GM12873 (cell line): Measurements from ENCODE around the gene DNAJC15.

Experiments used
- TF ChIP-seq, protein P1 (sequence below): IDR thresholded peaks from 2 replicates; pipeline ENCODE4 v1.5.1; 2012; ENCODE audit warnings: low read depth, mild to moderate bottlenecking, moderate library complexity, low read length, control low read depth; ENCODE audit not compliant: insufficient read depth; ENCODE audit errors: missing control alignments

DNAJC15 gene

DNA sequence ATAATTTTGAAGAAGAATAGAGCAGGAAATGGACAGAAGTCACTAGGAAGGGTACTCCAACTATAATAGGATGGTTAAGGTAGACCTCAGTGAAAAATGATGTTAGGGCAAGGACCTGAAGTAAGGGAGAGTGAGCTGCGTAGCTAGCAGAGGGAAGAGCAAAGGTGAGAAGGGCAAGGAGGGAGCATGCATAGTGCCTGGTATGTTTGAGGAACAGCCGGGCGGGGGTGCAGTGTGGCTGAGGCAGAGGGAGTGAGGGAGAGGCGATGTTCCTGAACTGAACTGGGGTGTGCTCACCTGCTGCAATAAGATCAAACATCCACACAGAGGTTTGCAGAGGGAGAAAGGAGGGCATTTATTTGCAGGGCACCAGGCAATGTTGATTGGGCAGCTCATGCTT lies 110.4 kb downstream of the DNAJC15 start:
- TF ChIP-seq, protein P1, sequence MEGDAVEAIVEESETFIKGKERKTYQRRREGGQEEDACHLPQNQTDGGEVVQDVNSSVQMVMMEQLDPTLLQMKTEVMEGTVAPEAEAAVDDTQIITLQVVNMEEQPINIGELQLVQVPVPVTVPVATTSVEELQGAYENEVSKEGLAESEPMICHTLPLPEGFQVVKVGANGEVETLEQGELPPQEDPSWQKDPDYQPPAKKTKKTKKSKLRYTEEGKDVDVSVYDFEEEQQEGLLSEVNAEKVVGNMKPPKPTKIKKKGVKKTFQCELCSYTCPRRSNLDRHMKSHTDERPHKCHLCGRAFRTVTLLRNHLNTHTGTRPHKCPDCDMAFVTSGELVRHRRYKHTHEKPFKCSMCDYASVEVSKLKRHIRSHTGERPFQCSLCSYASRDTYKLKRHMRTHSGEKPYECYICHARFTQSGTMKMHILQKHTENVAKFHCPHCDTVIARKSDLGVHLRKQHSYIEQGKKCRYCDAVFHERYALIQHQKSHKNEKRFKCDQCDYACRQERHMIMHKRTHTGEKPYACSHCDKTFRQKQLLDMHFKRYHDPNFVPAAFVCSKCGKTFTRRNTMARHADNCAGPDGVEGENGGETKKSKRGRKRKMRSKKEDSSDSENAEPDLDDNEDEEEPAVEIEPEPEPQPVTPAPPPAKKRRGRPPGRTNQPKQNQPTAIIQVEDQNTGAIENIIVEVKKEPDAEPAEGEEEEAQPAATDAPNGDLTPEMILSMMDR = no peak

DNA sequence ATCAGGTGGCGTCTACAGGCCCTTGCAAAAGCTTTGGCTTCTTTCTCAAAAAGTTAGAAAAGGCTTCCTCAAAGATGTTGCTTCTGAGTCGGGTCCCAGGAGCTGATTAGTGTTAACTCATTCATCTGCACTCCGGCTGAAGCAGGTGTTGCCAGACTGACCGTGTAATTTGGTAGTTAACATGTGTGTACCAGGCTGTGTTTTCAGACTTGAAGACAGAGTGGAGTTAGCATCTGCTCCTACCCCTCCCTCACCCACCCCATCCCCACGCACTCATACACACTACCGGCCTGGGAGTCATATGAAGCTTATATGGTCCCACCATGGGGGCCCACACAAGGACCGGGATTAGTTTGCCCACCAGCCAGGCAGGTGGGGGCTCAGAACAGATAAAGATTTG lies 111.5 kb downstream of the DNAJC15 start:
- TF ChIP-seq, protein P1 = no peak

DNA sequence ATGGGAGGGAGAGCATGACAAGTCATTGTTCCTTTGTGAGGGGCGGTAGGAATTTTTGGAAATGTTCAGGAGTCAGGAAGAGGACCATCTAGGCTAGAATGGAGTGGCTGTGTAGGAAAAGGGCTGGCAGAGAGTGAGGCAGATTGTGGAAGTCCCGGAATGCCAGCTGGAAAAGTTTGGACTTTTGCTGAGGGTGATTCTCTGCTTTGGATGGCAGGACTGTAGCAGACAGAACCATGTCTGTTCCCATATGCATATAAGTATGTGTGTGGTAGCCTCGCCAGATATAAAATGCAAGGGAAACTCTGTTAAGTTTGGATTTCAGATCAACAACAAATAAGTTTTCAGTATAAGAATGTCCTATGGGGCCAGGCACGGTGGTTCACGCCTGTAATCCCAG lies 112.1 kb downstream of the DNAJC15 start:
- TF ChIP-seq, protein P1 = no peak

DNA sequence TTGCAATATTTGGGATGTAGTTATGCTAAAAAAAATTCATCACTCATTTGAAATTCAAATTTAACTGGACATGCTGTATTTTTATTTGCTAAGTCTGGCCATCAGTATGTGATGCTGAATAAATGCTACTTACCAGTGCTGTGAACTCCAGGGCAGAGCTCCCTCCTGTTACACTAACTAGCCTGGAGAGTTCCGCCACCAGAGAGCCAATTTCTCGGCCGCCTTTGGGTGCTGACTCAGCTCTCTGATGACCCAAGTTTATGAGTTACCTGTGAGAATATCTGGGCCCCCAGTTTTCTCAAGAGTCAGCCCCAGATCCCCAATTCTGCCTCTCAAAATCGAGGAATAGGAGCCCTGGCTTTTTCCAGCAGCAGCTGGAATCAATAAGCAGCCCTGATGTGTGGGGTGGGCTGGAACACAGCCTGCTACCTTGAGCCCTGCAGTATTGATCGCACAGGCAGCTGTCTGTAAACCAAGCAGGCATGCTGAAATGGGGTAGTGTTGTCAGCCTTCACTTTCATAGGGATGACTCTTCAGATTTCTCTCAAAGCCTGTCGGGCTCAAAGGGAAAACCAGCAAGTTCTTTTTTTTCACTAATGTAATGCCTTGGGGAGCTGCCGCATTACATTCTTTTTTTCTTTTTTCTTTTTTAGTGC lies 113.7 kb downstream of the DNAJC15 start:
- TF ChIP-seq, protein P1 = no peak

DNA sequence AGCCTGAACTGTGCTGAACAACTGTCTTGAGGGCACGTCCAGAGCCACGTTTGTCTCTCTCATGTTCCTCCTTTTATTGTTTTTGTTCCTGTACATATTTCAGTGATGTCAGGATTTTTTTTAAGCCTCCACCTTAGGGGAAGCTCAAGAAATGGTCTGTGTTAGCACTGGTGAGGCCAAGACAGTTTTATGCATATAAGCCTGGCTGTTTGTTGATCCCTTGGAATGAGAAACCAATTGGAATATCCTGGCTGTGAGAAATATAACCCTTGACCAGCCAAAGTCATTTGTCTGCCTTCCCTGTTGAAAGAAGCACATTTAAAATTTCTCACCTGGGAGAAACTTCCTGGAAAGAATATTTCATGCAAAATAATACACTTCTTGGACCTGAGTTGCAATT lies 115.8 kb downstream of the DNAJC15 start:
- TF ChIP-seq, protein P1 = no peak

- TF ChIP-seq, protein P1 = no peak
Measured at GRCh38 chr13:43139921-43140320, 116.5 kb downstream of the DNAJC15 start.

- TF ChIP-seq, protein P1 = no peak
Measured at GRCh38 chr13:43140985-43141384, 117.6 kb downstream of the DNAJC15 start.
